ENCODE measurements around the gene CD300LB. TPM values are rescaled to one million over a fixed set of nuclear protein-coding genes. Genes with fewer than 3 reads are reported as not detected.
"Not testable (repeated sequence)": the region's sequence is repeated elsewhere in the genome, so short reads cannot be mapped to it uniquely, and the experiment has no call there.

CD300LB gene
- total RNA-seq, 1 donor from 2014 or later = not detected

DNA sequence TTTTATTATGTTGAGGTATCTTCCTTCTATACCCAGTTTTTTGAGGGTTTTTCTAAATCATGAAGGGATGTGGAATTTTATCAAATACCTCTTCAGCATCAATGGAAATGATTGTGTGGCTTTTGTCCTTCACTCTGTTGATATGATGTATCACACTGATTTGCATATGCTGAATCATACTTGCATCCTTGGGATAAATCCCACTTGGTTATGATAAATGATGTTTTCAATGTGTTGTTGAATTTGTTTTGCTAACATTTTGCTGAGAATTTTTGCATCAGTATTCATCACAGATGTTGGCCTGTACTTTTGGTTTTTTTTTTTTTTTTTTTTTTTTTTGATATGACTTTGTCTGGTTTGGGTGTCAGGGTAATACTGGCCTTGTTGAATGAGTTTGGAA lies 23.1 kb downstream of the CD300LB start:
- Mint-ChIP-seq H3K36me3 (ENCODE audit: low read depth, unreplicated experiment) (no peaks in the 10 kb centered on the region), H3K4me1 (ENCODE audit: low read depth, unreplicated experiment) (peaks cover 6% of the 10 kb centered on the region), H3K4me3 (ENCODE audit: unreplicated experiment) (no peak overlapping the region), H3K9me3 (ENCODE audit: unreplicated experiment) (no peaks in the 10 kb centered on the region), H3K27ac (ENCODE audit: unreplicated experiment) (no peak overlapping the region), H3K27me3 (ENCODE audit: low read depth, unreplicated experiment) (peaks cover 7% of the 10 kb centered on the region)
- H3K36me3 ChIP-seq (ENCODE audit: insufficient read depth, low read length) = no peaks in the 10 kb centered on the region
- H3K9me3 ChIP-seq (ENCODE audit: insufficient read depth, low read depth, low read length) = no peaks in the 10 kb centered on the region
- DNase-seq (ENCODE audit: low read depth) (no peak), FAIRE-seq (peak; percentile 47)
- no peak overlapping the region for H2AFZ ChIP-seq (ENCODE audit: low read depth, low read length)
- H3K9ac ChIP-seq (ENCODE audit: low read length) = no peak overlapping the region
- no peak overlapping the region for H3K4me2 ChIP-seq (ENCODE audit: low read length)
- H3K4me1 ChIP-seq (ENCODE audit: insufficient read depth, low read length) = peaks cover 8% of the 10 kb centered on the region
- no peaks in the 10 kb centered on the region for H3K79me2 ChIP-seq (ENCODE audit: insufficient read depth, low read length)
- H3K4me3 ChIP-seq (ENCODE audit: insufficient read depth, low read depth, low read length) = no peak overlapping the region
- TF ChIP-seq CTCF (IDR thresholded peaks at IDR 0.05; ENCODE audit: insufficient read depth, low read depth, low read length) (no peak), EZH2 (IDR thresholded peaks at IDR 0.05; ENCODE audit: insufficient read depth, low read length) (no peak)
- H3K27ac ChIP-seq (ENCODE audit: low read depth, low read length) = no peak overlapping the region
- H4K20me1 ChIP-seq (ENCODE audit: insufficient read depth, low read length) = no peaks in the 10 kb centered on the region
- H3K27me3 ChIP-seq (ENCODE audit: insufficient read depth, low read length) = no peaks in the 10 kb centered on the region

- not testable (repeated sequence) for H2AFZ ChIP-seq (ENCODE audit: low read depth, low read length); H3K4me3 ChIP-seq (ENCODE audit: insufficient read depth, low read depth, low read length); H3K9ac ChIP-seq (ENCODE audit: low read length); H3K4me3 Mint-ChIP-seq (ENCODE audit: unreplicated experiment); H3K36me3 Mint-ChIP-seq (ENCODE audit: low read depth, unreplicated experiment); H3K27ac Mint-ChIP-seq (ENCODE audit: unreplicated experiment); DNase-seq (ENCODE audit: low read depth); H3K27ac ChIP-seq (ENCODE audit: low read depth, low read length); H4K20me1 ChIP-seq (ENCODE audit: insufficient read depth, low read length); H3K9me3 Mint-ChIP-seq (ENCODE audit: unreplicated experiment); H3K4me2 ChIP-seq (ENCODE audit: low read length); FAIRE-seq; H3K79me2 ChIP-seq (ENCODE audit: insufficient read depth, low read length); H3K27me3 Mint-ChIP-seq (ENCODE audit: low read depth, unreplicated experiment); H3K9me3 ChIP-seq (ENCODE audit: insufficient read depth, low read depth, low read length); H3K27me3 ChIP-seq (ENCODE audit: insufficient read depth, low read length); H3K4me1 ChIP-seq (ENCODE audit: insufficient read depth, low read length); H3K4me1 Mint-ChIP-seq (ENCODE audit: low read depth, unreplicated experiment); H3K36me3 ChIP-seq (ENCODE audit: insufficient read depth, low read length)
Observed at GRCh38 chr17:74503949-74504348, 27.3 kb downstream of the CD300LB start.

DNA sequence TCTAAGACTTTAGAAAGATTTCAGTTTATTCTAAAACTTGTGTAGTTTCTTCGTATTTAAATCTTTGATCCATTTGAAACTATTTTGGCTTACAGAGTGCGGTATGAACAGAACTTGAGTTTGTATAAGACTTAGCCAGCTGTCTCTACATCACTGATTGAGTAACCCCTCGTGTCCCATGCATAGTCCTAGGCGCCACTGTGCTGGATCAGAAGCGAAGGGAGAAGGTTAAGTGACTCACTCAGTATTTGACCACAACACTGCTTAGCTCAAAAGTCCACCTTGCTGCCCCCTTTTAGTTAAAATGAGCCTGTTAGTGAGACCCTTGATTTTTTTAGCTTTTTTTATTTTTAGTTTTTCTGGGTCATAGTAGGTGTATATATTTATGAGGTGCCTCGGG lies 28.4 kb downstream of the CD300LB start:
- Histone ChIP-seq H3K27ac (ENCODE audit: low read depth, low read length) (no peak overlapping the region), H4K20me1 (ENCODE audit: insufficient read depth, low read length) (no peaks in the 10 kb centered on the region), H3K36me3 (ENCODE audit: insufficient read depth, low read length) (no peaks in the 10 kb centered on the region), H3K4me2 (ENCODE audit: low read length) (no peak overlapping the region), H3K4me3 (ENCODE audit: insufficient read depth, low read depth, low read length) (no peak overlapping the region), H2AFZ (ENCODE audit: low read depth, low read length) (no peak overlapping the region), H3K27me3 (ENCODE audit: insufficient read depth, low read length) (no peaks in the 10 kb centered on the region), H3K9ac (ENCODE audit: low read length) (no peak overlapping the region), H3K79me2 (ENCODE audit: insufficient read depth, low read length) (no peaks in the 10 kb centered on the region), H3K4me1 (ENCODE audit: insufficient read depth, low read length) (no peaks in the 10 kb centered on the region), H3K9me3 (ENCODE audit: insufficient read depth, low read depth, low read length) (no peaks in the 10 kb centered on the region)
- FAIRE-seq (no peak), DNase-seq (ENCODE audit: low read depth) (no peak)
- H3K4me1 Mint-ChIP-seq (ENCODE audit: low read depth, unreplicated experiment) = no peaks in the 10 kb centered on the region
- H3K9me3 Mint-ChIP-seq (ENCODE audit: unreplicated experiment) = no peaks in the 10 kb centered on the region
- H3K36me3 Mint-ChIP-seq (ENCODE audit: low read depth, unreplicated experiment) = no peaks in the 10 kb centered on the region
- H3K4me3 Mint-ChIP-seq (ENCODE audit: unreplicated experiment) = no peak overlapping the region
- no peak overlapping the region for H3K27ac Mint-ChIP-seq (ENCODE audit: unreplicated experiment)
- TF ChIP-seq CTCF (IDR thresholded peaks at IDR 0.05; ENCODE audit: insufficient read depth, low read depth, low read length) (no peak), EZH2 (IDR thresholded peaks at IDR 0.05; ENCODE audit: insufficient read depth, low read length) (no peak)
- H3K27me3 Mint-ChIP-seq (ENCODE audit: low read depth, unreplicated experiment) = peaks cover 8% of the 10 kb centered on the region

Data from astrocyte (in vitro differentiated cells and primary cell).